GM12878 (cell line): ENCODE results near the gene CCDC201.

Source experiments
- CTCF ChIP-seq, 3 experiments: IDR thresholded peaks in 2 of 3; conservative IDR thresholded peaks in 1 of 3; 2 replicates each; pipeline ENCODE4 v1.5.1; 2011; ENCODE audit warnings: low read depth in 3 of 3, low read length in 3 of 3, mild to moderate bottlenecking in 3 of 3, control low read depth in 2 of 3, moderate library complexity in 2 of 3, inconsistent platforms in 1 of 3, mixed read lengths in 1 of 3; ENCODE audit not compliant: control insufficient read depth in 2 of 3, insufficient read depth in 1 of 3; ENCODE audit errors: extremely low read depth in 1 of 3
- E4F1 ChIP-seq: fragments of 450-650 bp; IDR thresholded peaks from 2 replicates; pipeline ENCODE4 v1.6.1; 2018; ENCODE audit warnings: borderline replicate concordance, mild to moderate bottlenecking; ENCODE audit not compliant: partially characterized antibody
- EP300 ChIP-seq, 2 experiments: fragments of 150-350 bp in 1 of 2; IDR thresholded peaks; 2 replicates each; pipeline ENCODE4 v1.6.1; 2011 to 2012; ENCODE audit warnings: low read depth in 2 of 2, low read length in 2 of 2, borderline replicate concordance in 1 of 2, improper control_type of control experiment in 1 of 2, inconsistent platforms in 1 of 2; ENCODE audit not compliant: control insufficient read depth in 1 of 2
- EZH2 ChIP-seq: IDR thresholded peaks from 2 replicates; pipeline ENCODE4 v1.6.1; 2012; ENCODE audit warnings: low read depth, mild to moderate bottlenecking, control low read depth, inconsistent platforms, low read length, borderline replicate concordance; ENCODE audit not compliant: control insufficient read depth
- GATAD2B ChIP-seq: fragments of 450-650 bp; conservative IDR thresholded peaks from 2 replicates; pipeline ENCODE4 v1.6.1; 2017; ENCODE audit warnings: low read depth, mild to moderate bottlenecking, moderate library complexity
- PBX3 ChIP-seq: IDR thresholded peaks from 2 replicates; pipeline ENCODE4 v1.6.1; 2011; ENCODE audit warnings: mild to moderate bottlenecking, low read depth, low read length, moderate library complexity; ENCODE audit not compliant: insufficient replicate concordance
- REST ChIP-seq: IDR thresholded peaks from 2 replicates; pipeline ENCODE4 v1.6.1; 2012; ENCODE audit warnings: mild to moderate bottlenecking, low read depth, low read length
- SP1 ChIP-seq: IDR thresholded peaks from one replicate; pipeline ENCODE4 v1.6.1; 2011; ENCODE audit warnings: low read depth, low read length
- TAF1 ChIP-seq: IDR thresholded peaks from 2 replicates; pipeline ENCODE4 v1.6.1; 2011; ENCODE audit warnings: mild to moderate bottlenecking, low read depth, low read length, borderline replicate concordance
- TARDBP ChIP-seq: IDR thresholded peaks from 2 replicates; pipeline ENCODE4 v1.6.1; 2016; ENCODE audit warnings: borderline replicate concordance

GRCh38 chr7:45914911-45915310, 42.0 kb upstream of the CCDC201 start:
- TF ChIP-seq TAF1 (no peak), REST (no peak), GATAD2B (no peak), SP1 (no peak), PBX3 (no peak), CTCF (IDR thresholded peaks at IDR 0.05 in 2 of 3, conservative IDR thresholded peaks at IDR 0.05 in 1 of 3; ENCODE audit: control insufficient read depth in 2 of 3, extremely low read depth in 1 of 3, insufficient read depth in 1 of 3, low read depth in 3 of 3, low read length in 3 of 3) (no peak), EZH2 (no peak), EP300 (IDR thresholded peaks at IDR 0.05; ENCODE audit: borderline replicate concordance in 1 of 2, control insufficient read depth in 1 of 2, low read depth in 2 of 2, low read length in 2 of 2) (no peak), E4F1 (no peak), TARDBP (no peak)
